ENCODE measurements around the gene LGR5. TPM values are rescaled to one million over a fixed set of nuclear protein-coding genes. Genes with fewer than 3 reads are reported as not detected.
A peak's percentile ranks its signal among the peaks of the same experiment; 100 is the strongest.

LGR5 gene
- 0.78 and 2.9 TPM in 2 replicates for total RNA-seq (2014; rRNA removed; shearing (Covaris generic))

- peak; percentile 77 for DNase-seq
- Histone ChIP-seq H3K36me3 (replicated peaks; ENCODE audit: control insufficient read depth, insufficient read depth, low read length) (no peaks in the 10 kb centered on the region), H3K4me3 (ENCODE audit: insufficient read depth, low read depth, low read length) (peak within 1 kb of the TSS; percentile 62), H3K27me3 (ENCODE audit: control insufficient read depth, insufficient read depth, low read length) (peaks cover 56% of the 10 kb centered on the region)
These were observed at the start of gene LGR5 for GRCh38 chr12:71439613-71440344. Gene LGR5 (plus strand): TSS chr12:71439798. CDS start chr12:71440081, 283 bp downstream.

GRCh38 chr12:71392521-71393145 lies 47.0 kb upstream of the LGR5 start:
- no peak overlapping the region for H3K4me3 ChIP-seq (ENCODE audit: insufficient read depth, low read depth, low read length)
- H3K36me3 ChIP-seq (replicated peaks; ENCODE audit: control insufficient read depth, insufficient read depth, low read length): no peaks in the 10 kb centered on the region
- no peaks in the 10 kb centered on the region for H3K27me3 ChIP-seq (ENCODE audit: control insufficient read depth, insufficient read depth, low read length)
- peak; percentile 56 for DNase-seq

GRCh38 chr12:71393625-71394024 lies 46.0 kb upstream of the LGR5 start:
- no peak for DNase-seq
- H3K27me3 ChIP-seq (ENCODE audit: control insufficient read depth, insufficient read depth, low read length): no peaks in the 10 kb centered on the region
- H3K36me3 ChIP-seq (replicated peaks; ENCODE audit: control insufficient read depth, insufficient read depth, low read length): no peaks in the 10 kb centered on the region
- H3K4me3 ChIP-seq (ENCODE audit: insufficient read depth, low read depth, low read length): no peak overlapping the region

GRCh38 chr12:71397433-71397954 lies 42.1 kb upstream of the LGR5 start:
- Histone ChIP-seq H3K27me3 (ENCODE audit: control insufficient read depth, insufficient read depth, low read length) (no peaks in the 10 kb centered on the region), H3K36me3 (replicated peaks; ENCODE audit: control insufficient read depth, insufficient read depth, low read length) (no peaks in the 10 kb centered on the region), H3K4me3 (ENCODE audit: insufficient read depth, low read depth, low read length) (no peak overlapping the region)
- no peak for DNase-seq

GRCh38 chr12:71399197-71399596 lies 40.4 kb upstream of the LGR5 start:
- no peaks in the 10 kb centered on the region for H3K27me3 ChIP-seq (ENCODE audit: control insufficient read depth, insufficient read depth, low read length)
- H3K36me3 ChIP-seq (replicated peaks; ENCODE audit: control insufficient read depth, insufficient read depth, low read length): no peaks in the 10 kb centered on the region
- no peak for DNase-seq
- no peak overlapping the region for H3K4me3 ChIP-seq (ENCODE audit: insufficient read depth, low read depth, low read length)

GRCh38 chr12:71400481-71400880 lies 39.1 kb upstream of the LGR5 start:
- Histone ChIP-seq H3K27me3 (ENCODE audit: control insufficient read depth, insufficient read depth, low read length) (no peaks in the 10 kb centered on the region), H3K4me3 (ENCODE audit: insufficient read depth, low read depth, low read length) (no peak overlapping the region), H3K36me3 (replicated peaks; ENCODE audit: control insufficient read depth, insufficient read depth, low read length) (no peaks in the 10 kb centered on the region)
- no peak for DNase-seq

GRCh38 chr12:71405884-71406283 lies 33.7 kb upstream of the LGR5 start:
- H3K36me3 ChIP-seq (replicated peaks; ENCODE audit: control insufficient read depth, insufficient read depth, low read length): no peaks in the 10 kb centered on the region
- DNase-seq: no peak
- no peaks in the 10 kb centered on the region for H3K27me3 ChIP-seq (ENCODE audit: control insufficient read depth, insufficient read depth, low read length)
- H3K4me3 ChIP-seq (ENCODE audit: insufficient read depth, low read depth, low read length): no peak overlapping the region

- no peak for DNase-seq
- Histone ChIP-seq H3K36me3 (replicated peaks; ENCODE audit: control insufficient read depth, insufficient read depth, low read length) (no peaks in the 10 kb centered on the region), H3K4me3 (ENCODE audit: insufficient read depth, low read depth, low read length) (no peak overlapping the region), H3K27me3 (ENCODE audit: control insufficient read depth, insufficient read depth, low read length) (no peaks in the 10 kb centered on the region)
These were observed 31.9 kb upstream of the LGR5 start for GRCh38 chr12:71407732-71408131.

GRCh38 chr12:71410844-71411243 lies 28.8 kb upstream of the LGR5 start:
- H3K36me3 ChIP-seq (replicated peaks; ENCODE audit: control insufficient read depth, insufficient read depth, low read length): no peaks in the 10 kb centered on the region
- no peak overlapping the region for H3K4me3 ChIP-seq (ENCODE audit: insufficient read depth, low read depth, low read length)
- no peak for DNase-seq
- H3K27me3 ChIP-seq (ENCODE audit: control insufficient read depth, insufficient read depth, low read length): no peaks in the 10 kb centered on the region

- DNase-seq: no peak
- H3K4me3 ChIP-seq (ENCODE audit: insufficient read depth, low read depth, low read length): no peak overlapping the region
- no peaks in the 10 kb centered on the region for H3K27me3 ChIP-seq (ENCODE audit: control insufficient read depth, insufficient read depth, low read length)
- H3K36me3 ChIP-seq (replicated peaks; ENCODE audit: control insufficient read depth, insufficient read depth, low read length): no peaks in the 10 kb centered on the region
These were observed 28.0 kb upstream of the LGR5 start for GRCh38 chr12:71411635-71412034.

- Histone ChIP-seq H3K27me3 (ENCODE audit: control insufficient read depth, insufficient read depth, low read length) (no peaks in the 10 kb centered on the region), H3K36me3 (replicated peaks; ENCODE audit: control insufficient read depth, insufficient read depth, low read length) (no peaks in the 10 kb centered on the region), H3K4me3 (ENCODE audit: insufficient read depth, low read depth, low read length) (no peak overlapping the region)
- peak; percentile 61 for DNase-seq
These were observed 24.0 kb upstream of the LGR5 start for GRCh38 chr12:71415336-71416231.

- no peak overlapping the region for H3K4me3 ChIP-seq (ENCODE audit: insufficient read depth, low read depth, low read length)
- DNase-seq: no peak
- no peaks in the 10 kb centered on the region for H3K36me3 ChIP-seq (replicated peaks; ENCODE audit: control insufficient read depth, insufficient read depth, low read length)
- H3K27me3 ChIP-seq (ENCODE audit: control insufficient read depth, insufficient read depth, low read length): no peaks in the 10 kb centered on the region
These were observed 22.4 kb upstream of the LGR5 start for GRCh38 chr12:71417181-71417580.

- no peak for DNase-seq
- no peak overlapping the region for H3K4me3 ChIP-seq (ENCODE audit: insufficient read depth, low read depth, low read length)
- no peaks in the 10 kb centered on the region for H3K27me3 ChIP-seq (ENCODE audit: control insufficient read depth, insufficient read depth, low read length)
- no peaks in the 10 kb centered on the region for H3K36me3 ChIP-seq (replicated peaks; ENCODE audit: control insufficient read depth, insufficient read depth, low read length)
These were observed 18.7 kb upstream of the LGR5 start for GRCh38 chr12:71420775-71421406.

All from H7 (cell line).